Esophagus muscularis mucosa (tissue), 4 donors: ENCODE data around the gene BTBD9. TPM values are rescaled to one million over a fixed set of nuclear protein-coding genes. Genes with fewer than 3 reads are reported as not detected.

Experiments
- DNase-seq: peaks from one replicate; pipeline ENCODE4 v3.0.0-alpha.2; 2017; ENCODE audit errors: extremely low spot score
- H3K27ac ChIP-seq, 4 donors: fragments of 200-600 bp; sonication (generic); replicated peaks in 1 of 4; 1 replicate in 3 of 4; 2 replicates in 1 of 4; pipeline ENCODE4 v1.5.1; 2016 to 2019; ENCODE audit warnings: mild to moderate bottlenecking in 1 of 4
- H3K27me3 ChIP-seq, 4 donors: fragments of 200-600 bp; sonication (generic); one replicate each; pipeline versions ENCODE4 v1.5.1 to v1.6.0; 2016 to 2019
- H3K36me3 ChIP-seq, 4 donors: fragments of 200-600 bp; sonication (generic); one replicate each; pipeline ENCODE4 v1.5.1; 2016 to 2019
- H3K4me1 ChIP-seq, 4 donors: fragments of 200-600 bp; sonication (generic); one replicate each; pipeline ENCODE4 v1.5.1; 2016 to 2019
- H3K4me3 ChIP-seq, 4 donors: fragments of 200-600 bp; sonication (generic); 1 replicate in 2 of 4; 2 replicates in 2 of 4; pipeline ENCODE4 v1.5.1; 2016 to 2019; ENCODE audit warnings: mild to moderate bottlenecking in 4 of 4, moderate library complexity in 1 of 4
- H3K9me3 ChIP-seq, 4 donors: fragments of 200-600 bp; sonication (generic); 1 replicate in 3 of 4; 2 replicates in 1 of 4; pipeline ENCODE4 v1.5.1; 2016 to 2019
- EP300 ChIP-seq: sonication (generic); formaldehyde crosslinking; IDR thresholded peaks from one replicate; pipeline ENCODE4 v1.6.1; 2017; ENCODE audit warnings: antibody characterized with exemption
- POLR2A ChIP-seq: fragments of 450-650 bp; IDR thresholded peaks from one replicate; pipeline ENCODE4 v1.6.1; 2017; ENCODE audit warnings: antibody characterized with exemption, moderate library complexity, mild to moderate bottlenecking, low read depth
- POLR2AphosphoS5 ChIP-seq, 2 donors: sonication (generic); formaldehyde crosslinking; IDR thresholded peaks; one replicate each; pipeline ENCODE4 v1.6.1; 2017; ENCODE audit warnings: antibody characterized with exemption in 2 of 2
- WGBS: methylation state at CpG from one replicate; pipeline ENCODE4 v1.1.5; 2018; 5-methylcytosine and 5-hydroxymethylcytosine counted together
- intact Hi-C: fragments of 100-400 bp; cut with DNase I; formaldehyde crosslinking; loops from one replicate; pipeline ENCODE4 v1.15.1; 2023
- total RNA-seq, 4 donors: library from RNA; depleted of rRNA; stranded (reverse); fragments of >200 nt; gene quantifications; one replicate each; pipeline versions ENCODE4 v1.1.0 to v1.2.1, GENCODE V29; 2016
- TF ChIP-seq, protein P1 (sequence below), 3 experiments: fragments of 200-600 bp in 2 of 3; fragments of 450-650 bp in 1 of 3; sonication (generic) in 2 of 3; IDR thresholded peaks; one replicate each; pipeline ENCODE4 v1.5.1; 2017 to 2019; ENCODE audit warnings: antibody characterized with exemption in 3 of 3, mild to moderate bottlenecking in 2 of 3, moderate library complexity in 1 of 3

BTBD9 gene
- total RNA-seq, 4 donors from 2014 or later: 9.4 to 14.1 (median 11.2) TPM

DNA sequence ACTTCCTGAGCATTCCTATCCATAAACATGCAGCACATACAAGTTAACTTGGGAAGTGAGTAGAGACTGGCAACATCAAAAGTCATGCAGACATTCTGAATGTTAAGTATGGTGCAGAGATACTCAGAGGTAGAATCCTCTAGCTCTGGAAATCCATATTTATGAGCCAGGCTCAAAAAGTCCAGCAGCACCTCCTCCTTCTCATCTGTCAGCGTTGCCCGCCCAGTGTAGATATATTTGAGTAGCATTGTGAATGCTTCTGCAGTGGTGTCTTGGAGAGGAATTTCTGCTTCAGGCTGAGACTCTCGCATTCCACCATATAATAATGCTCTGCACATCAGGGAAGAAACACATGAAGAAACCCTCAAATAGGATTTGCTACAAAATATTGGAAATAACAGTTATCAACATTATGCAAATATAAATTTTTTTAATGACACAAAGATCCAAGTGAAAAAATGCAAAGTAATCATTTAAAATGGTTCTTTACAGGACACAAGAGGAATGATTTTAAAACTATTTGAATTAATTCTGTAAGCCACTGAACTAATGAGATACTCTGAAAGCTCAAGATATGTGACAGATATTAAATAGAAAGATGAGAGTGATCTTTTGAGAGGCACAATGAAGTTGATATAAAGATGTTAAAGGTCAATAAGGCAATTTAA lies 45.6 kb downstream of the BTBD9 start:
- no peaks in the 10 kb centered on the region for H3K4me1 ChIP-seq
- H3K9me3 ChIP-seq: no peaks in the 10 kb centered on the region
- no peaks in the 10 kb centered on the region for H3K27me3 ChIP-seq
- H3K4me3 ChIP-seq: no peak overlapping the region
- TF ChIP-seq POLR2AphosphoS5 (IDR thresholded peaks at IDR 0.05) (no peak), POLR2A (no peak), EP300 (no peak)
- TF ChIP-seq, protein P1, sequence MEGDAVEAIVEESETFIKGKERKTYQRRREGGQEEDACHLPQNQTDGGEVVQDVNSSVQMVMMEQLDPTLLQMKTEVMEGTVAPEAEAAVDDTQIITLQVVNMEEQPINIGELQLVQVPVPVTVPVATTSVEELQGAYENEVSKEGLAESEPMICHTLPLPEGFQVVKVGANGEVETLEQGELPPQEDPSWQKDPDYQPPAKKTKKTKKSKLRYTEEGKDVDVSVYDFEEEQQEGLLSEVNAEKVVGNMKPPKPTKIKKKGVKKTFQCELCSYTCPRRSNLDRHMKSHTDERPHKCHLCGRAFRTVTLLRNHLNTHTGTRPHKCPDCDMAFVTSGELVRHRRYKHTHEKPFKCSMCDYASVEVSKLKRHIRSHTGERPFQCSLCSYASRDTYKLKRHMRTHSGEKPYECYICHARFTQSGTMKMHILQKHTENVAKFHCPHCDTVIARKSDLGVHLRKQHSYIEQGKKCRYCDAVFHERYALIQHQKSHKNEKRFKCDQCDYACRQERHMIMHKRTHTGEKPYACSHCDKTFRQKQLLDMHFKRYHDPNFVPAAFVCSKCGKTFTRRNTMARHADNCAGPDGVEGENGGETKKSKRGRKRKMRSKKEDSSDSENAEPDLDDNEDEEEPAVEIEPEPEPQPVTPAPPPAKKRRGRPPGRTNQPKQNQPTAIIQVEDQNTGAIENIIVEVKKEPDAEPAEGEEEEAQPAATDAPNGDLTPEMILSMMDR (IDR thresholded peaks at IDR 0.05): no peak
- WGBS: 90% methylated on average over 3 of the region's 3 CpGs
- H3K27ac ChIP-seq: no peak overlapping the region
- intact Hi-C loops: no loop called here
- peaks cover 6 to 37% (median 17%) of the 10 kb centered on the region in 4 donors for H3K36me3 ChIP-seq
- no peak for DNase-seq

DNA sequence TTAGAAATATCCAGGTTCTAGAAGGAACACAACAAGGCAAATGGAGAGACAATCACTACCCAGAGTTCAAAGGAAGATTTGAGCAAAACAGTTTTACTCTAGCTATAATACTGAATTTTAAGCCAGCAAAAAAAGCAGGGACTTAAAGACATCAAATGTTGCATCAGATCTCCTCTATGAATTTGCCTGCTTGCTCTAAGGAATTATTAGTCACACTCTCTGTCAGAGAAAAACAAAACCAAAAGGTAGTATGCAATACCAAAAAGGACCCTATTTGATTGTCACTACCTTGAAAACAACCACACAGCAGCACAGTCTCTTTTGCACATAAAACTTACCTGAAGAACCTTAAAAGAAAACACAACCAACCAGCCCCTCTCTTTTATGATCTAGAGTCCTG lies 46.3 kb downstream of the BTBD9 start:
- H3K36me3 ChIP-seq: peaks cover 6 to 37% (median 17%) of the 10 kb centered on the region in 4 donors
- H3K4me3 ChIP-seq: no peak overlapping the region
- TF ChIP-seq POLR2AphosphoS5 (IDR thresholded peaks at IDR 0.05) (no peak), EP300 (no peak), POLR2A (no peak)
- TF ChIP-seq, protein P1 (IDR thresholded peaks at IDR 0.05): no peak
- H3K27ac ChIP-seq: no peak overlapping the region
- intact Hi-C loops: no loop called here
- no peaks in the 10 kb centered on the region for H3K9me3 ChIP-seq
- H3K27me3 ChIP-seq: no peaks in the 10 kb centered on the region
- no peaks in the 10 kb centered on the region for H3K4me1 ChIP-seq
- DNase-seq: no peak

DNA sequence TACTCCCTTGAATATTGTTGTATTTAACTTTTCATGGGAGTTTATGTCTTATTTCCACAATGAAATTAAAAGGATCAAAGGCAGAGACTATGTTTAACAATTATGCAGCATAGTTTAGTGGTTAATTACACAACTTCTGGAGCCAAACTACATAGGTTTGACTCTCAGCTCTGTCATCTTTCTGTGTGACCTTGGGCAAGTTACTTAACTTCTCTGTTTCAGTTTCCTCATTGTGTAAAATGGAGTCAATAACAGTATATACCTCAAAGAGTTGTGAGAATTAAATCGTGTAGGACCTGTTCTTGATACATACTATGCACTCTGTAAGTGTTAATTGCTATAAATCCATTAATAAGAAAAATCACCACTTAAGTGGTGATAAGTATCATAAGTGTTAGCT lies 48.3 kb downstream of the BTBD9 start:
- H3K27me3 ChIP-seq: no peaks in the 10 kb centered on the region
- no peak for DNase-seq
- H3K27ac ChIP-seq: no peak overlapping the region
- H3K4me1 ChIP-seq: no peaks in the 10 kb centered on the region
- H3K4me3 ChIP-seq: no peak overlapping the region
- H3K36me3 ChIP-seq: peaks cover 6 to 40% (median 24%) of the 10 kb centered on the region in 4 donors
- TF ChIP-seq POLR2A (no peak), EP300 (no peak), POLR2AphosphoS5 (IDR thresholded peaks at IDR 0.05) (no peak)
- TF ChIP-seq, protein P1 (IDR thresholded peaks at IDR 0.05): no peak
- intact Hi-C loops: no loop called here
- no peaks in the 10 kb centered on the region for H3K9me3 ChIP-seq
- 93% methylated on average over 1 of the region's 1 CpG for WGBS

DNA sequence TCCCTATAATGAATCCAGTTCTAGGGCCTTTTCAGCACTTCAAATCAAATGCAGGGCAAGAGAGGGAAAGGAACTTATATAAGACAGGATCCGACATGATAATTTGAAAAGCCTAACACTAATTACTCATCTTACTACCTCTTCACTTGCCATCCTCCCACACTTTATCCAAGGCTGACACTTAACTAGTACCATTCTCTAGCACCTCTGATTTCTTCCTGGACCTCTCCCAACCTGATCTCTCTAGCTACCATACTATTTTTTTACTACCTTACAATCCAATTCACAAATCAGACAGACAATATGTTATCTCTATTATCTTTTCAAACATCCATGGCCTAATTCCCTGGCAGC lies 50.4 kb downstream of the BTBD9 start:
- Histone ChIP-seq H3K27me3 (no peaks in the 10 kb centered on the region), H3K36me3 (peaks cover 6 to 40% (median 24%) of the 10 kb centered on the region in 4 donors), H3K4me1 (no peaks in the 10 kb centered on the region), H3K4me3 (no peak overlapping the region), H3K9me3 (no peaks in the 10 kb centered on the region), H3K27ac (no peak overlapping the region)
- no peak for DNase-seq
- intact Hi-C loops: no loop called here
- WGBS: 100% methylated on average over 1 of the region's 1 CpG
- TF ChIP-seq, protein P1 (IDR thresholded peaks at IDR 0.05): no peak
- TF ChIP-seq POLR2AphosphoS5 (IDR thresholded peaks at IDR 0.05) (no peak), EP300 (no peak), POLR2A (no peak)
